GM20000 (cell line): ENCODE measurements around the gene AGBL5.

ENCODE experiments used
- DNase-seq: peaks from one replicate; pipeline ENCODE4 v3.0.0; 2012; ENCODE audit warnings: low spot score
- CTCF ChIP-seq: IDR thresholded peaks from 2 replicates; pipeline ENCODE4 v1.5.1; 2012; ENCODE audit warnings: mild to moderate bottlenecking, control low read depth; ENCODE audit errors: extremely low read depth, missing control alignments

The AGBL5 gene

GRCh38 chr2:27085673-27086089 lies 34.2 kb downstream of the AGBL5 start:
- DNase-seq = peak; percentile 64
- peak; percentile 38 for TF ChIP-seq CTCF

GRCh38 chr2:27086090-27086723 lies 34.7 kb downstream of the AGBL5 start:
- peak; percentile 100 for DNase-seq
- TF ChIP-seq CTCF = peak; percentile 94

GRCh38 chr2:27086724-27087593 lies 35.5 kb downstream of the AGBL5 start, which contains the start of gene KHK:
KHK (plus strand) TSS chr2:27086772; CDS start chr2:27087260, 488 bp downstream.
- DNase-seq = peak; percentile 48
- TF ChIP-seq CTCF = no peak

GRCh38 chr2:27087823-27088410 lies 36.4 kb downstream of the AGBL5 start:
- DNase-seq = no peak
- no peak for TF ChIP-seq CTCF

GRCh38 chr2:27088634-27089033 lies 37.2 kb downstream of the AGBL5 start:
- DNase-seq = no peak
- TF ChIP-seq CTCF = no peak

- no peak for TF ChIP-seq CTCF
- DNase-seq = no peak
These were observed 37.9 kb downstream of the AGBL5 start for GRCh38 chr2:27089111-27089954.
